GM12878 (cell line): ENCODE measurements around the gene CDCA8.

ENCODE experiments used
- CEBPB ChIP-seq, 2 experiments: fragments of 150-350 bp in 1 of 2; IDR thresholded peaks; 2 replicates each; pipeline ENCODE4 v1.6.1; 2012 to 2014; ENCODE audit warnings: low read depth in 2 of 2, low read length in 2 of 2, borderline replicate concordance in 1 of 2, inconsistent platforms in 1 of 2
- CTCF ChIP-seq, 3 experiments: IDR thresholded peaks in 2 of 3; conservative IDR thresholded peaks in 1 of 3; 2 replicates each; pipeline ENCODE4 v1.5.1; 2011; ENCODE audit warnings: low read depth in 3 of 3, low read length in 3 of 3, mild to moderate bottlenecking in 3 of 3, control low read depth in 2 of 3, moderate library complexity in 2 of 3, inconsistent platforms in 1 of 3, mixed read lengths in 1 of 3; ENCODE audit not compliant: control insufficient read depth in 2 of 3, insufficient read depth in 1 of 3; ENCODE audit errors: extremely low read depth in 1 of 3

GRCh38 chr1:37739222-37739621 is 46.9 kb downstream of the CDCA8 start:
- no peak for TF ChIP-seq CEBPB (IDR thresholded peaks at IDR 0.05; ENCODE audit: borderline replicate concordance in 1 of 2, low read depth in 2 of 2, low read length in 2 of 2)
- TF ChIP-seq CTCF (IDR thresholded peaks at IDR 0.05 in 2 of 3, conservative IDR thresholded peaks at IDR 0.05 in 1 of 3; ENCODE audit: control insufficient read depth in 2 of 3, extremely low read depth in 1 of 3, insufficient read depth in 1 of 3, low read depth in 3 of 3, low read length in 3 of 3): no peak
